GM19455 (cell line): ENCODE data around the gene SLC39A5.
"Not testable (repeated sequence)": the region's sequence is repeated elsewhere in the genome, so short reads cannot be mapped to it uniquely, and the experiment has no call there.

Source experiments
- ATAC-seq: cut with Tn5 transposase; IDR thresholded peaks from one replicate; pipeline ENCODE4 v1.9.1; 2021; ENCODE audit not compliant: unreplicated experiment

The SLC39A5 gene

GRCh38 chr12:56243731-56244181 lies 13.9 kb downstream of the SLC39A5 start:
- ATAC-seq = no peak

GRCh38 chr12:56244494-56244893 lies 14.6 kb downstream of the SLC39A5 start:
- no peak for ATAC-seq

- no peak for ATAC-seq
Observed at GRCh38 chr12:56247923-56248322, 18.1 kb downstream of the SLC39A5 start.

GRCh38 chr12:56248711-56249110 lies 18.9 kb downstream of the SLC39A5 start:
- ATAC-seq = no peak

DNA sequence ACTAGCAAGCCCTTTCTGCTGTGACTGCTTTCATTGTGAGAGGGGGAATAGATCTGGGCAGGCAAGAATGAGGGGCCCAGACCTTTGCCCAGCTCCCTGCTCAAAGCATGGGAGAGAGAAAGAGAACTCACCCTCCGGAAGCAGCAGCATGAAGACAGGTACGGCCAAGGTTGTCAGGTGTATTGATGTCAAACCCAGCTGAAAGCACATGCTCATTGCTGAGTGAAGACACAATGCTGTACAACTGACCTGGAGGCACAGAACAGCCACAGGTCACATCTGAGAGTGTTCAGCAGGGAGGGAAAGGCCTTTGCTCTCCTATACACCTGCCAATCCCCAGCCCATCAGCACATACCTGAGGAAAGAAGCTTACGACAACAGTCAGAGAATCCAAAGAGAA lies 22.8 kb downstream of the SLC39A5 start:
- no peak for ATAC-seq

DNA sequence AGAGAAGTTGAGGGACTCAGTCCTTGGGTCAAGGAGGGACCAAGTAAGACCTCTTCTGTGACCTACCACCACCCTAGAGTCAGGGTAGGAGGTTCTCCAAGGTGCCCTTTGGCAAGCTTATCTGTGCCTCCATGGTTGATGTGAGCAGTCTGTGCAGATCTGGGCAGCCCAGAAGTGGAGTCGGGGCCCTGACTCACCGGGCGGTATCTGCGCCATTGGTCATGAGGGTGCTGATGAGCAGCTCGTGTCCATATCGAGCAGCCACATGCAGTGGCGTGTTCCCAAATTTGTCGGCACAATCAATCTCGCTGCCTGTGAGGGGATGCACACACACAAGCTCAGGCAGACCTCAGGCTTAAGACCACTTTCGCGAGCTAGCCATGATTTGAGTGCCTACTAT lies 23.2 kb downstream of the SLC39A5 start:
- no peak for ATAC-seq

- no peak for ATAC-seq
Observed at GRCh38 chr12:56255671-56256070, 25.8 kb downstream of the SLC39A5 start.

DNA sequence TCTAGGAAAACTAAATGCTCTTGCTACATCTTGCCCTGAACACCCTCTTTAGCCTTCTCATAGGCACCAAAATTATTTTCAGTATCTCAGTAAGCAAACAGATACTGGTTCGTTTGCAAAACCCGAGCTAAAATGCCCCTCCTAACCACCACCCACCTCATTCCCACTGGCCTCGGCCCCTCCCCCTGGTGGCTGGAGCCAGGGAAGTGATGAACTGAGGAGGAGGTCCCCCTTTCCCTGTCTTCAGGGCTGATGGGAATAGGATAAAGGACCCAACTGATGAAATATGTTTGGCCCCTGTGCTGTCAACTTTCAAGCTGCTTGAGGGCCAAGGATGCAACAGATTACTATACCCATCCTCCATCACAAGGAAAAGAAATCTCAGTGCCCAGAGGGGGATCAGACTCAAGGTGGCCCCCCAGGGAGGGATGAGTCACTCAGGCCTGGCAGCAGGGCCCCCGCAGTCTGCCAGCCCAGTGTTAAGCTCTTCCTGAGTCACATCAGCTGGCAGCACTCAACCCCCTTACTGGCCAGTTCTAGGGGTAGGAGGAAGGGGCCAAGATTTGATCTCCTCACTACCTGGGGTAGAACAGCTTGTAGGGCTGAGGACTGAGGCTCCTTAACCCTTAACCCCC lies 26.6 kb downstream of the SLC39A5 start:
- ATAC-seq = no peak

- no peak for ATAC-seq
Observed at GRCh38 chr12:56257071-56257470, 27.2 kb downstream of the SLC39A5 start.

DNA sequence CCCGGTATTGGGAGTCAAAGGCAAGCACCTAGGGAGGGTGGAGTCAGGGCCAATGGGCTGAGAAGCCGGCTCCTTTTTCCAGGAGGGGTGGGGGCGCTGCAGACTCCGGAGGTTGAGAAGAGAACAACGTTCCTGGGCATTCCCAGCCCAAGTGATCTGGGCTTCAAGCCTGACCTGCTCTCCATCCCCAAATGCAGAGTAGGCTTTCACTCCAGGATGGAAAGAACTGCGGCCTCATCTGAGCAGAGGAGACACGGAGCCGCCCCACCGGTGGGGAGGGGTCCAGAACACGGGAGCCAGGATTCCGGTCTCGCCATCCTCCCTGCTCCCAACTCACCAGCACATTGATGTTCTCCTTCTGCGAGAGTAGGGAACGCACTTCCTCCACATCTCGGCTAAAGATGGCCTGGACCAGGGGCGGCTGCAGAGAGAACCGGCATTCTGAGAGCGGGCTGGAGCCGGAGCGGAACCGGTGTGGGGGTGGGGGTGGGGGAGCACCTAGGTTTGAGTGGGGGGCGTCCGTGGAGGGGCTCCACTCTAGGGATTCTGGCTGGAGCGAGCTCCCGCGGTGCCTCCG lies 27.7 kb downstream of the SLC39A5 start:
- ATAC-seq = peak; percentile 24

DNA sequence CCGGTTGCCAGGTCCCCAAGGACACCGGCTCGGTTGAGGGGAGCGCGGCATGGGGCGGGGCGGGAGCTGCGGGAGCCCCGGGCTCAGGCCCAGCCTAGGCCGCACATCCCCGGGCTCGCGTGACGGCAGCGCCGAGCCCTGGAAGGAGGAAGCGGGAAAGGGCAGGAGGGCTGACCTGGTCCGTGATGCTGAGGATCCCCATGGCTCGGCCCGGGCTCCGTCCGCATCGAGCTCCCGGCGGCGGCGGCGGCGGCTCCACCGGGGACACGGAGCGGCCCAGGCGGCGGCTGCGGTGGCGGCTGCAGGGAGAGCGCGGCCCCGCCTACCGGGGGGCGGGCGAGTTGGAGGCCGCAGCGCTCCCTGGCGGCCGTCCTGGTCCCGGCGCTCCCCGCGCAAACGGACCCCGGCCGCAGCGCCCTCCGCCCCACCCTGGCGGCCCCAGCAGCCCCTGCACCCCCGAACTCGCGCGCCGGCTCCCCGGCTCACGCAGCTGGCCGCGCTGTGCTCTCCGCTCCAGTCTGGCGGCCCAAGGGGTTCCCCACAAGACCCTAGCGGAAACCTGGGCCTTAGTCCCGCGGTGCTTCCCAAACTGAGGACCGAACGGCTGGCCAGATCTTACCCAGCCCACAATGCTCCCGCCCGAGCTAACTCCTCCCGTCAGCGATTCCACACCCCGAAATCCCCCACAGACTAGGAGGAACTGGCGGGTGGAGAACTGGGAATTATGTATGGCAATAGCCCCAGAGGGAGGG lies 28.4 kb downstream of the SLC39A5 start, which contains the start of gene ANKRD52:
ANKRD52 (minus strand) TSS at position 317 of the 752 bp plus-strand sequence; CDS start at position 202, 115 bp downstream.
- peak; percentile 88 for ATAC-seq

- no peak for ATAC-seq
Observed at GRCh38 chr12:56258820-56259183, 29.0 kb downstream of the SLC39A5 start.

DNA sequence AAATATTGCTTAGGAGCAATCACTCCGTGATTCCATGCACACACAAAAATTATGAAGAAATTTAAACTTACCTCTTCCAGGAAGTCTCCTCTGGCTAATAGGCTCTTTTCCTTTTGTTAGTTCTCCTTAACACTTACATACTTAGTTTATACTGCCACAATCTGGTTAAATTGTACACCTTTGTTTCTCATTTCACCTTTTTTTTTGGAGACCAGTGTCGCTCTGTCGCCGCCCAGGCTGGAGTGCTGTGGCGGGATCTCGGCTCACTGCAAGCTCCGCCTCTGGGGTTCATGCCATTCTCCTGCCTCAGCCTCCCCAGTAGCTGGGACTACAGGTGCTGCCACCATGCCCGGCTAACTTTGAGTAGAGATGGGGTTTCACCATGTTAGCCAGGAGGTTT lies 30.5 kb downstream of the SLC39A5 start:
- no peak for ATAC-seq

GRCh38 chr12:56260921-56261320 lies 31.1 kb downstream of the SLC39A5 start:
- ATAC-seq = no peak

DNA sequence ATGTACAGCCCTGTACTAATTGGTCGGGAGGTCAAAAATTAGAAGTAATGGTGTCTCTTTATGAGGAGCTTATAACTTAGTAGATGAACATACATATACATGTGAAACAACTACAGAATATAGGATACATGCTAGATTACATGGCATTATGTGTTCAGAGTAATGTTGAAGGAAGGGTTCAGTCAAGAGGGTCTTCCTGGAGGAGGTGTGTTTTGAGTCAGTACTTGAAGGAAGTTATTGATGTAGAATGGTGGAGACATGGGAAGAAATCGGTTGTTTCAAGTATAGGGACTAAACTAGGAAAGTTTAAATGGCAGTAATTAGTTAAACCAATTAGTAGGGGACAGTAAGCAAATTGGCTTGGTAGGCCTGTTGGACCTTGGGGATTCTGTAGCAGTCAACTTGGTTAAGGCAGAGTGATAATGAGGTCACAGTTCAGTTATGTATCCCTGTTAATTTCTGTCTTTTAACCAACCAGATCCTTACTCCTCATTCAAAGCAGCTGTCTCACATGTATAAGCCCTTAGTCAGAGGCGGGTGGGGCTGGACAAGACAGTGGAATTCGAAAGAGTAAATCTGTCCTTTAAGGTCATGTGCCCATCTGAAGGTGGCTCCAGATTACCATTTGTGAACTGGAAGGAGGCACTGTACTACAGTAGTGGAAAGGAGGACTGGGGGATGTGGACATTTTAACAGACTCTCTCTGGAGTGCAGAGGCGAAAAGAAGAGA lies 31.8 kb downstream of the SLC39A5 start:
- no peak for ATAC-seq

- ATAC-seq = not testable (repeated sequence)
Observed at GRCh38 chr12:56262955-56263354, 33.1 kb downstream of the SLC39A5 start.

DNA sequence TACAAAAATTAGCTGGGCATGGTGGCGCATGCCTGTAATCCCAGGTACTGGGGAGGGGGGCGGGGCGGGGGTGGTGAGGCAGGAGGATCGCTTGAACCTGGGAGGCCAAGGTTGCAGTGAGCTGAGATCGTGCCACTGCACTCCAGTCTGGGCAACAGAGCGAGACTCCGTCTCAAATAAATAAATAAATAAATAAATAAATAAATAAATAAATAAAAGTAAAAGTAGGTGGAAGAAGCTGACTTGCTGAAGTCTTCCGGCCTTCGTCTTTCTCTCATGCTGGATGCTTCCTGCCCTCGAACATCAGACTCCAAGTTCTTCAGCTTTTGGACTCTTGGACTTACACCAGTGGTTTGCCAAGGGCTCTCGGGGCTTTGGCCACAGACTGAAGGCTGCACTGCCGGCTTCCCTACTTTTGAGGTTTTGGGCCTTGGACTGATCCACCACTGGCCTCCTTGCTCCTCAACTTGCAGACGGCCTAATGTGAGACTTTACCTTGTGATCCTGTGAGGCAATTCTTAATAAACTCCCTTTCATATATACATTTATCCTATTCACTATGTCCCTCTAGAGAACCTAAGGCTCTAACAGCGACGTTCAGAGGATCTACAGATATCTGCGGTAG lies 36.3 kb downstream of the SLC39A5 start:
- ATAC-seq = not testable (repeated sequence)

DNA sequence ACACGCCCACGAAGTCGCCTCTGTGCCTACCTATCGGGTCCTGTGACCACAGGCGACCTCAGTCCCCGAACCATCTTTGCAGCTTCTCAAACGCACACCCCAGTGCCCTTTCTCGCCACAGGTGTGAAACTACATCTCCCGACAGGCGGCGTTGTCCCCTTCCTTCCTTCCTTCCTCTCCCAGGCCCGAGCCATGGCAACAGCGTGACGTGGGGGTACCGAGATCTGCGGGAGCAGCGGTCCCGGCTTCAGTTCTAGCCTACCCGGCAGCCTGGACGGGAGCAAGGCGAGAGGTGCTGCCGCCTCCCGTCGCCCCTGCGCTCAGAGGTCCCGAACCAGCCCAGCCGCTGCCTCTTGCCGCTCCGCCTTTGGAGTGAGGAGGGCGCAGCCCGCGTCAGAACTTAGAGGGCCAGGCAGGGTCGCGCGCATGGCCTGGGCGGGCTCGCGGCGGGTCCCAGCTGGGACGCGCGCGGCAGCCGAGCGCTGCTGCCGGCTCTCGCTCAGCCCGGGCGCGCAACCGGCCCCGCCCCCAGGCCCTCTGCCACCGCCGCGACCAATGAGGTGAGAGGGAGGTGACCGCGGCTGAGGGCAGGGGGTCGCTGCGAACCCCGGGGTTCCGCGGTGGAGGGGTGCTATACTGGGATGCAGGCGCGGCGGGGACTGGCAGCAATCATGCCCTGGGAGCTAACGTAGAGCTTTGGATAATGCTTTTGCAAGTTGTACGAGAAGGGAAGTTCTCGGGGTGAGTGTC lies 37.0 kb downstream of the SLC39A5 start, which contains the start of gene COQ10A:
COQ10A (plus strand) TSS at position 250 of the 750 bp plus-strand sequence; CDS start at position 427, 177 bp downstream.
- ATAC-seq = peak; percentile 92

GRCh38 chr12:56267443-56268071 lies 37.7 kb downstream of the SLC39A5 start:
- ATAC-seq = peak; percentile 5

GRCh38 chr12:56271031-56271430 lies 41.2 kb downstream of the SLC39A5 start:
- no peak for ATAC-seq
